SH-SY5Y (cell line): Measurements from ENCODE around the gene COL27A1.

ENCODE experiments used
- GATA2 ChIP-seq: IDR thresholded peaks from 2 replicates; pipeline ENCODE4 v1.6.1; 2011; ENCODE audit warnings: mild to moderate bottlenecking, low read depth, low read length
- GATA3 ChIP-seq: IDR thresholded peaks from 2 replicates; pipeline ENCODE4 v1.6.1; 2011; ENCODE audit warnings: low read depth, mild to moderate bottlenecking, low read length, moderate library complexity

DNA sequence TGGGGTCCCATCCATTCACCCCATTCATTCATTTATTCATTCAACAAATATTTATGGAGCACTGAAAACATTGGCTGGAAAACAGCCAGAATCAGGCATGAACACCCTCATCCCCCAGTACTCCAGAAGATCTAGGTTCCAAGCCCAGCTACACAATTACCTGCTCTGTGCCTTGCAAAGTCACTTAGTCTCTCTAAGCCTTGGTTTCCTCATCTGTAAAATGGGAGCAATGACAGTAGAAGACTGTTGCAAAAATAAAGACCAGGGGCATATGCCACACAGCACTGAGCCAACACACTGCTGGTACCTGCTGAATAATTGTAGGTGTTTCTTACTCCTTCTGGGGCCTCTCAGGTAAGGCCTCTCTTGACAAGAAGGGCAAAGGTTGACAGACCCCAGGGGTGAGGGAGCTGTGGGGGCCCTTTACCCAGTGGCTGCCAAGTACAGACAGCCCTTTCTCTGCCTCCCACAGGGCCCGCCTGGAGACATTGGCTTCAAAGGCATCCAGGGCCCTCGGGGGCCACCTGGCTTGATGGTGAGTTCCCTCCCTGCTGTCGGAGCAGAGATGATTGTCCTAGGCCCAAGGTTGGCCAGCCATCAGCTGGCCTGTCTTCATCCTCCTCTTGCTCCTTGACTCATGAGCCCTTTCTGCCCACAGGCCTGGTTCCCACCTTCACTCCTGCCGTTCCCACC is 145.0 kb downstream of the COL27A1 start:
- TF ChIP-seq GATA2 (no peak), GATA3 (no peak)
